ENCODE measurements around the gene ASIC4. TPM values are rescaled to one million over a fixed set of nuclear protein-coding genes. Genes with fewer than 3 reads are reported as not detected.
A peak's percentile ranks its signal among the peaks of the same experiment; 100 is the strongest.

ASIC4 gene
- total RNA-seq, 1 experiment from 2014 or later = not detected

DNA sequence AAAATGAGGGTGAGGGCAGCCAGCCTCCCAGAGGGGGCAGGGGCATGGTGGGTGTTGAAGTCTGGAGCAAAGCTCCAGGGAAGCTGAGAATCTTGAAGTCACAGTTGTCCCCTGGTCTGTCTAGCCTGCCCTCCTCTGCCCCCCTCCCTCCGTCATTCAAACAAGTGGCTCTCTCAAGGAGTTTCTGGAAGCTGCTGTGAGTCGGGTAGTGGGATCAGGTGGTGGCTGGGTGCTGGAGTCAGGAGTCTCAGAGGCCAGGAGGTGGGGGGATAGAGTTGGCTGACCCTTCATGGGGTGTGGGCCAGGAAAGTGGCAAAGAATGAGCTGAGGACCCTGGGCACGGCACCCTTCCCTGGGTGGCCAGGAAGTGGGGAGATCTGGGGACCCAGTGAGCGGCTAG is 495 bp upstream of the ASIC4 start:
- H3K4me1 ChIP-seq (ENCODE audit: low read length) = peaks cover 29% of the 10 kb centered on the region
- H3K4me2 ChIP-seq (ENCODE audit: low read depth, low read length, poor library complexity, severe bottlenecking) = no peak overlapping the region
- H3K9ac ChIP-seq (ENCODE audit: low read length) = no peak overlapping the region
- no peaks in the 10 kb centered on the region for H3K79me2 ChIP-seq (ENCODE audit: low read length)
- 0 out of 2 replicates have a peak, but pooled peaks cover 4% of the 10 kb centered on the region for H4K20me1 ChIP-seq (ENCODE audit: insufficient read depth, low read depth, low read length)
- no peak for DNase-seq
- H3K36me3 ChIP-seq (ENCODE audit: insufficient read depth, low read length) = no peaks in the 10 kb centered on the region
- no peaks in the 10 kb centered on the region for H3K9me3 ChIP-seq (ENCODE audit: low read length)
- no peaks in the 10 kb centered on the region for H3K9me2 ChIP-seq (replicated peaks; ENCODE audit: insufficient read depth, low read length)
- no peak overlapping the region for H3K27ac ChIP-seq (ENCODE audit: low read length)
- no peak overlapping the region for H3K4me3 ChIP-seq (ENCODE audit: low read length)
- H2AFZ ChIP-seq (ENCODE audit: low read length) = no peak overlapping the region
- H3K27me3 ChIP-seq (ENCODE audit: low read length) = no peaks in the 10 kb centered on the region

DNA sequence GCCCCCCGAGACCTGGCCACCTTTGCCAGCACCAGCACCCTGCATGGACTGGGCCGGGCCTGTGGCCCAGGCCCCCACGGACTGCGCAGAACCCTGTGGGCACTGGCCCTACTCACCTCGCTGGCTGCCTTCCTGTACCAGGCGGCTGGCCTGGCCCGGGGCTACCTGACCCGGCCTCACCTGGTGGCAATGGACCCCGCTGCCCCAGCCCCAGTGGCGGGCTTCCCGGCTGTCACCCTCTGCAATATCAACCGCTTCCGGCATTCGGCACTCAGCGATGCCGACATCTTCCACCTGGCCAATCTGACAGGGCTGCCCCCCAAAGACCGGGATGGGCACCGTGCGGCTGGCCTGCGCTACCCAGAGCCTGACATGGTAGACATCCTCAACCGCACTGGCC is 554 bp downstream of the ASIC4 start:
- H3K9me2 ChIP-seq (replicated peaks; ENCODE audit: insufficient read depth, low read length) = no peaks in the 10 kb centered on the region
- no peak overlapping the region for H2AFZ ChIP-seq (ENCODE audit: low read length)
- no peaks in the 10 kb centered on the region for H3K36me3 ChIP-seq (ENCODE audit: insufficient read depth, low read length)
- no peak overlapping the region for H3K27ac ChIP-seq (ENCODE audit: low read length)
- no peak overlapping the region for H3K4me3 ChIP-seq (ENCODE audit: low read length)
- no peak overlapping the region for H3K4me2 ChIP-seq (ENCODE audit: low read depth, low read length, poor library complexity, severe bottlenecking)
- no peak for DNase-seq
- no peaks in the 10 kb centered on the region for H3K79me2 ChIP-seq (ENCODE audit: low read length)
- H4K20me1 ChIP-seq (ENCODE audit: insufficient read depth, low read depth, low read length) = 0 out of 2 replicates have a peak, but pooled peaks cover under 1% of the 10 kb centered on the region
- peaks cover 28% of the 10 kb centered on the region for H3K4me1 ChIP-seq (ENCODE audit: low read length)
- no peaks in the 10 kb centered on the region for H3K9me3 ChIP-seq (ENCODE audit: low read length)
- no peak overlapping the region for H3K9ac ChIP-seq (ENCODE audit: low read length)
- no peaks in the 10 kb centered on the region for H3K27me3 ChIP-seq (ENCODE audit: low read length)

DNA sequence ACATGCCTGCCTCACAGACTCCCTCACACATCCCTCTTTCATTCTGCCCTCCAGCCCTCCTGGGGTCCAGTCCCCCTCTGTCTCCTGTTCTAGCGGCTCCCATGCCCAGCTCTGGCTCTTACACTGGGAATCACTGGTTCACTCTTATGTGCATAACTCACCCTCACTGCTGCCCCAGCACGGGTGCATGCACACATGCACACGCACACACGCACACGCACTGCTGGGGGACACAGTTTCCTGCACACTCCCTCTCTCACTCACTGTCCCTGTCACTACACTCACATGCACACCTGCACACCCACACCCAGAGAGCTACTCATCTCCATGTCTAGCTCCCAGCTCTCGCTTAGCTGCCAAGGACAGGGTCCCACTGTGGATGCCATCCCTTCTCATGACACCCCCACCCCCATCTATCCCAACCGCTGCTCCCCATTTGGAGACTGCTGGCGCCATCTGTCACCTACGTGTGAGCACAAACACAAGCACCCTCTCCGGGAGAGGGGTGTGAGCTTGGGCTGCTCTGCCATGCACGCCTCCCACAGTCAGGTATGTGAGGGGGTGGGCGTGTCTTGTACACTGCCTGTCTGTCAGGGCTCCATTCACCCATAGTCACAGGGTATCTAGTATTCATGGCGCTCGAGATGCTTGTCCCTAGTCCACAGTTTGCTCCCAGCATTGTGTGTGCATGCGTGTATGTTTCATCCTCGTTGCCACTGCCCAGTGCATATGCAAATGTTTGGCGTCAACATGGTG is 1.8 kb downstream of the ASIC4 start:
- no peak for DNase-seq
- no peaks in the 10 kb centered on the region for H4K20me1 ChIP-seq (ENCODE audit: insufficient read depth, low read depth, low read length)
- no peak overlapping the region for H3K4me3 ChIP-seq (ENCODE audit: low read length)
- H3K9ac ChIP-seq (ENCODE audit: low read length) = no peak overlapping the region
- no peaks in the 10 kb centered on the region for H3K27me3 ChIP-seq (ENCODE audit: low read length)
- H3K4me1 ChIP-seq (ENCODE audit: low read length) = peaks cover 24% of the 10 kb centered on the region
- no peak overlapping the region for H3K27ac ChIP-seq (ENCODE audit: low read length)
- H3K36me3 ChIP-seq (ENCODE audit: insufficient read depth, low read length) = no peaks in the 10 kb centered on the region
- H3K9me2 ChIP-seq (replicated peaks; ENCODE audit: insufficient read depth, low read length) = no peaks in the 10 kb centered on the region
- no peaks in the 10 kb centered on the region for H3K79me2 ChIP-seq (ENCODE audit: low read length)
- no peak overlapping the region for H3K4me2 ChIP-seq (ENCODE audit: low read depth, low read length, poor library complexity, severe bottlenecking)
- H3K9me3 ChIP-seq (ENCODE audit: low read length) = no peaks in the 10 kb centered on the region
- H2AFZ ChIP-seq (ENCODE audit: low read length) = no peak overlapping the region

DNA sequence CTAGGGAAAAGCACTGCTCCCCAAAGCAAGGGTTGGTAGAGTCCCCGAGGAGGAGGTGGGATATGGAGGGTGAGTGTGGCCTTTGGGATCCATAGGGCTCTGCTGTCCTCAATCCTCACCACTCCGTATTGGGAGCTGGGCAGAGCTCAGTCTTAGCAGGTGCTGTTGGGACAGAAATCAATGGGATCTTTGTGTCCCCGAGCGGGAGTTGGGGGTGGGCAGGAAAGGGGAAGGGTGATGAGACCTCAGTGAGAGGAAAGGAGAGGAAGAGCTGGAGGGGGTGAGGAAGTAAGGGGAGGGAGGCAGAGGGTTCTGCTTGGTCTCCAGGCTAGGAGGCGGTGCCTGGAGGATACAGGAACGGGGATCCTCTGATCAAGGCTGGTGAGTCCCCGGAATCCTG is 2.6 kb downstream of the ASIC4 start:
- no peak overlapping the region for H3K4me2 ChIP-seq (ENCODE audit: low read depth, low read length, poor library complexity, severe bottlenecking)
- no peaks in the 10 kb centered on the region for H3K27me3 ChIP-seq (ENCODE audit: low read length)
- no peak for DNase-seq
- H3K9me2 ChIP-seq (replicated peaks; ENCODE audit: insufficient read depth, low read length) = no peaks in the 10 kb centered on the region
- H4K20me1 ChIP-seq (ENCODE audit: insufficient read depth, low read depth, low read length) = no peaks in the 10 kb centered on the region
- no peak overlapping the region for H3K9ac ChIP-seq (ENCODE audit: low read length)
- H3K4me3 ChIP-seq (ENCODE audit: low read length) = no peak overlapping the region
- H3K36me3 ChIP-seq (ENCODE audit: insufficient read depth, low read length) = no peaks in the 10 kb centered on the region
- H2AFZ ChIP-seq (ENCODE audit: low read length) = no peak overlapping the region
- H3K9me3 ChIP-seq (ENCODE audit: low read length) = no peaks in the 10 kb centered on the region
- no peaks in the 10 kb centered on the region for H3K79me2 ChIP-seq (ENCODE audit: low read length)
- peaks cover 16% of the 10 kb centered on the region for H3K4me1 ChIP-seq (ENCODE audit: low read length)
- no peak overlapping the region for H3K27ac ChIP-seq (ENCODE audit: low read length)

DNA sequence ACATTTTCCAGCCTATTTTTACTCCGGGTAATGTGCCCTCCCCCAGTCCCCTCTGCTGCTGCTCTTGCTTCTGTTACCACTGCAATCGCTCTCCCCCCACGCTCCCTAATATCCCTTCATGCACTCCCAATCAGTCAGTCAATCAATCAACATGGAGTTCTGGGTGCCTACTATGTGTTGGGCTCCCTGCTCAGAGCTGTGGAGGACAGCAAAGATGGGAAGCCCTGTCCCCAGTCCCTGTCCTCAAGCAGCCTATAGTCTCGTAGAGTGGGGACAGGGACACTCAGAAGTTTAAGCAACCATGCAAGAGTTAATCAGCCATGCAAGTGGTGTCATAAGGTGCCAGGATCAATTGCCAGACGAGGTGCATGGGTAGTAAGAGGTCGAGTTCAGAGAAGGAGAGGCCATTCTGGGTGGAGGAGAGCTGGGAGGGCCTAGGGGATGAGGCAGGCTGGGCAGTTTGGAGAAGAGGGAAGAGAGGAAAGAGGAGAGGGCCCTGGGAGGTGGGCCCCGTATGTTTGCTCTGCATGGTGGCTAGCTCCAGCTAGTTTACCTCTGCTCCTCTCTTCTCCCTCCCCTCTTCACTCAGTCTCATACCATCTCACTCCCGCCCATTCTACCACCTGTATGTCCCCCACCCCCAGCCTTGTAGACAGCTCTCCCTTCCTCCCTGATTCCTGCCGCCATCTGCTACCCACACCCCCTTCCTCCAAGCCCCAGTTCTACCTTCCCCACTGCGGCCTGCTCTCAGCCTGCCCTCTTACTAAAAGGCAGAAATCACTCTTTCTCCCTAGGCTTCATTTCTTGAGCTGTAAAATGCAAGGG is 3.9 kb downstream of the ASIC4 start:
- no peaks in the 10 kb centered on the region for H3K27me3 ChIP-seq (ENCODE audit: low read length)
- peaks cover 3% of the 10 kb centered on the region for H3K4me1 ChIP-seq (ENCODE audit: low read length)
- H3K79me2 ChIP-seq (ENCODE audit: low read length) = no peaks in the 10 kb centered on the region
- no peak overlapping the region for H3K4me2 ChIP-seq (ENCODE audit: low read depth, low read length, poor library complexity, severe bottlenecking)
- H3K9ac ChIP-seq (ENCODE audit: low read length) = no peak overlapping the region
- H3K9me2 ChIP-seq (replicated peaks; ENCODE audit: insufficient read depth, low read length) = no peaks in the 10 kb centered on the region
- no peak for DNase-seq
- H3K36me3 ChIP-seq (ENCODE audit: insufficient read depth, low read length) = no peaks in the 10 kb centered on the region
- no peak overlapping the region for H2AFZ ChIP-seq (ENCODE audit: low read length)
- H4K20me1 ChIP-seq (ENCODE audit: insufficient read depth, low read depth, low read length) = no peaks in the 10 kb centered on the region
- no peak overlapping the region for H3K27ac ChIP-seq (ENCODE audit: low read length)
- no peak overlapping the region for H3K4me3 ChIP-seq (ENCODE audit: low read length)
- H3K9me3 ChIP-seq (ENCODE audit: low read length) = no peaks in the 10 kb centered on the region

DNA sequence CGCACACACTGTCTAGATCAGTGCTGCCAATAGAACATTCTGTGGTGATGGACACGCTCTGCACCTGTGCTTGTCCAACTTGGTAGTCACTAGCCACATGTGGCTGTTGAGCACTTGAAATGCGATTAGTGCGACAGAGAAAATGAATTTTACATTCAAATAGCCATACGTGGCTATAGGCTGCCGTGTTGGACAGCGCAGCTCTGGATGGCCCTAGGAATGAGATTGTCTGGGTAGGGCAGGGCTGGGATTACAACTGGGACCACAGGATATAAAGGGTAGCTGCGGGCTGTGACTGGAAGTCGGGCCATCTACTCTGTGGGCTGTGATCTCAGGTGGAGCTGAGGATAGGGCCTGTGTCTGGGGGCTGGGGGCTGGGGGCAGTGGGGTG is 5.2 kb downstream of the ASIC4 start:
- H3K9ac ChIP-seq (ENCODE audit: low read length) = no peak overlapping the region
- DNase-seq = no peak
- no peaks in the 10 kb centered on the region for H3K79me2 ChIP-seq (ENCODE audit: low read length)
- no peak overlapping the region for H3K27ac ChIP-seq (ENCODE audit: low read length)
- H2AFZ ChIP-seq (ENCODE audit: low read length) = no peak overlapping the region
- H3K4me3 ChIP-seq (ENCODE audit: low read length) = no peak overlapping the region
- H3K36me3 ChIP-seq (ENCODE audit: insufficient read depth, low read length) = no peaks in the 10 kb centered on the region
- no peaks in the 10 kb centered on the region for H3K9me2 ChIP-seq (replicated peaks; ENCODE audit: insufficient read depth, low read length)
- H3K27me3 ChIP-seq (ENCODE audit: low read length) = no peaks in the 10 kb centered on the region
- H3K9me3 ChIP-seq (ENCODE audit: low read length) = no peaks in the 10 kb centered on the region
- no peak overlapping the region for H3K4me2 ChIP-seq (ENCODE audit: low read depth, low read length, poor library complexity, severe bottlenecking)
- no peaks in the 10 kb centered on the region; the same call in 1 of the 2 replicates for H3K4me1 ChIP-seq (ENCODE audit: low read length)
- H4K20me1 ChIP-seq (ENCODE audit: insufficient read depth, low read depth, low read length) = no peaks in the 10 kb centered on the region

DNA sequence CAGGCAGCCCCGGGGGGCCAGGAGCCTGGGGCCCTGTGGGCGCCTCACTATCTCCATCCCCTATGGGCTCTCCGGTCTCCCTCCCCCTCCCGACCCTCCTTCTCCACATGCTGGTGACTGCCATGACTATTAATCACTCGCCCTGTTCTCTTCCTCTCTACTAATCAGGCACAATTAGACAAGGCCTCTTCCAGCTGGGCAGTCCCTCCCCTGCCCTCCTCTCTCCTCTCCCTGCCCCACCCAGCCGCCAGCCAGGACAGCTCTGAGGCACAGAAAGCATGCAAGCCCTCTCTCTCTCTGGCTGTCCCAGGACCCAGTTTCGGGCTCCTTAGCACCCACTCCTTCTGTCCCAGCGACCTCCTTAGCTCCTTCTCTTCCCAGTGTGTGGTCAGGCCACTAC is 5.8 kb downstream of the ASIC4 start:
- H3K27me3 ChIP-seq (ENCODE audit: low read length) = no peaks in the 10 kb centered on the region
- no peak overlapping the region for H3K27ac ChIP-seq (ENCODE audit: low read length)
- no peak overlapping the region for H3K9ac ChIP-seq (ENCODE audit: low read length)

DNA sequence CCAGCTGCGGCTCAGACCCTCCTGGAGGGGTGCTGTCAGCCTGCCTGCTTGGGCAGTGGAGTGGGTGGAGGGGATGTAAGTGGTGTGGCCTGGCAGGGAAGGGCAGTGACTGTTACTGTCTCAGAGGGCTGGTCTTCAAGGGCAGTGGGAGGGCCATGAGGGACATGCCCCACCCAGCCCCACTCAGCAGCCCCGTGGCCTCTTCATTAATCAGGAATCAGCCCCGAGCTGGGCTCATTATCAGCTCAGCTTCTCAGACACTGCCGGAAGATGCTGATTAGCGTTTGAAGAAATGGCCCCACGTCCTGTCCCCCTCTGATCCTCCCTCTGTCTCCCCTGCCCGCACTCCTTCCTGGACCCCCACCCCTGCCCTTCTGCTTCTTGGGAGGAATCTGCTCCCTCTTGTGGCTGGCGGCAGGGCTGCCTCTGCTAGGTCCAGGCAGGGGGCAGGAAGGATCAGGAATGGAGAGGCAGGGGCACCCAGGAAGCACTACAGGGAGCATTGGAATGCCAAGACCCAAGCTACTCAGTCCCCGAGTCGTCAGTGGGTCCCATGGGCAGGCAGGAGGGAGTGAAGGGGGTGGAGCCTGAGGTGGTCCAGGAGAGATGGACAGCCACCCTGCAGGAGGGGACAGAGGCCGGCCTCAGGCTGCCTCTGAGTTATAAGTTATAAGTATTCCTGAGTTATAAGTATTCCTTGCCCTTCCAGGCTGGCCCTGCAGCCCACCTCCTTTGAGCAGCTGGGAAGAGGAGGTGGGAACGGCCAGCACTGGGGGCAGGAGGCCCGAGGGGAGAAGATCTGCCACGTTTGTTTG is 7.0 kb downstream of the ASIC4 start:
- Histone ChIP-seq H3K79me2 (ENCODE audit: low read length) (no peaks in the 10 kb centered on the region), H3K4me1 (ENCODE audit: low read length) (no peaks in the 10 kb centered on the region; the same call in 1 of the 2 replicates), H3K27me3 (ENCODE audit: low read length) (no peaks in the 10 kb centered on the region), H3K9me2 (replicated peaks; ENCODE audit: insufficient read depth, low read length) (no peaks in the 10 kb centered on the region), H4K20me1 (ENCODE audit: insufficient read depth, low read depth, low read length) (no peaks in the 10 kb centered on the region), H3K4me3 (ENCODE audit: low read length) (no peak overlapping the region), H3K9me3 (ENCODE audit: low read length) (no peaks in the 10 kb centered on the region), H2AFZ (ENCODE audit: low read length) (no peak overlapping the region), H3K36me3 (ENCODE audit: insufficient read depth, low read length) (no peaks in the 10 kb centered on the region), H3K9ac (ENCODE audit: low read length) (no peak overlapping the region), H3K27ac (ENCODE audit: low read length) (no peak overlapping the region), H3K4me2 (ENCODE audit: low read depth, low read length, poor library complexity, severe bottlenecking) (no peak overlapping the region)
- DNase-seq = peak; percentile 54

More for the DNA sequence above, 5.8 kb downstream of the ASIC4 start:
- H3K9me3 ChIP-seq (ENCODE audit: low read length) = no peaks in the 10 kb centered on the region
- H3K9me2 ChIP-seq (replicated peaks; ENCODE audit: insufficient read depth, low read length) = no peaks in the 10 kb centered on the region
- H2AFZ ChIP-seq (ENCODE audit: low read length) = no peak overlapping the region
- DNase-seq = no peak
- H3K4me1 ChIP-seq (ENCODE audit: low read length) = no peaks in the 10 kb centered on the region; the same call in 1 of the 2 replicates
- no peak overlapping the region for H3K4me2 ChIP-seq (ENCODE audit: low read depth, low read length, poor library complexity, severe bottlenecking)
- H3K36me3 ChIP-seq (ENCODE audit: insufficient read depth, low read length) = no peaks in the 10 kb centered on the region
- no peaks in the 10 kb centered on the region for H3K79me2 ChIP-seq (ENCODE audit: low read length)
- no peak overlapping the region for H3K4me3 ChIP-seq (ENCODE audit: low read length)
- no peaks in the 10 kb centered on the region for H4K20me1 ChIP-seq (ENCODE audit: insufficient read depth, low read depth, low read length)
